Heart left ventricle (tissue), 13 donors: Measurements from ENCODE around the gene THAP2.

Experiments
- POLR2A ChIP-seq, 2 donors: fragments of 450-650 bp; IDR thresholded peaks; one replicate each; pipeline ENCODE4 v1.6.1; 2017; ENCODE audit warnings: antibody characterized with exemption in 2 of 2, mild to moderate bottlenecking in 2 of 2, moderate library complexity in 2 of 2
- TF ChIP-seq, protein P1 (sequence below), 12 donors: fragments of 200-600 bp; sonication (generic) in 4 of 12; IDR thresholded peaks; one replicate each; pipeline versions ENCODE4 v1.5.0 to v1.8.0; 2018 to 2022; ENCODE audit warnings: antibody characterized with exemption in 12 of 12, mild to moderate bottlenecking in 5 of 12
- donor health status: ischemic (EF 13 %, LVEDD 7.1; RV severe dilation, severe dysfunction).
- donor health status: DM: no; HTN: yes; CAD: no.
- donor health status: DM: no; HTN: no; CAD: no.
- donor health status: ischemic (EF 25% LVEDD 6.9; RV normal size, moderate dysfunction).
- donor health status: ischemic (EF 25% LVEDD 5.7; RV mildly dilated, moderate dysfunction).
- donor health status: ischemic (EF 35%, LVEDD 5.7; RV mildly dilated, moderate dysfunction).
- donor health status: nonischemic (EF 11% LVEDD 7.7; RV severe dilation, severe dysfunction).
- donor health status: DM: yes; HTN: yes; CAD: no.
- donor health status: PGD.
- donor health status: ischemic (EF 29% LVEDD 5.4; RV normal size, mild dysfunction).
- donor health status: nonischemic (EF 23%, LVEDD 6.1; RV moderate dilation, normal function).

DNA sequence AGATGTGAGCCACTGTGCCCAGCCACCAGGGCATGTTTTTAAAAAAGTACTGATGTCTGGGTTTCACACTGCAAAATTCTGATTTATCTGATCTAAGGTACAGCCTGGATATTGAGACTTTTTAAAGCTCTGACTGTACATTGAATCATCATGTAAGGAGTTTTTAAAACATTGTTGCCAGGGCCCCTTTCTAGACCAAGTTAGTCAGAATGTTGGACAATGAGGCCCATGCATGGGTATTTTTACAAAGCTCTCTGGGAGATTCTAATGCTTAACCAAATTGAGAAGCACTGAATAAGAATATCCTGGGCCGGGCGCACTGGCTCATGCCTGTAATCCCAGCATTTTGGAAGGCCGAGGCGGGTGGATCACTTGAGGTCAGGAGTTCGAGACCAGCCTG lies 38.5 kb downstream of the THAP2 start:
- TF ChIP-seq, protein P1, sequence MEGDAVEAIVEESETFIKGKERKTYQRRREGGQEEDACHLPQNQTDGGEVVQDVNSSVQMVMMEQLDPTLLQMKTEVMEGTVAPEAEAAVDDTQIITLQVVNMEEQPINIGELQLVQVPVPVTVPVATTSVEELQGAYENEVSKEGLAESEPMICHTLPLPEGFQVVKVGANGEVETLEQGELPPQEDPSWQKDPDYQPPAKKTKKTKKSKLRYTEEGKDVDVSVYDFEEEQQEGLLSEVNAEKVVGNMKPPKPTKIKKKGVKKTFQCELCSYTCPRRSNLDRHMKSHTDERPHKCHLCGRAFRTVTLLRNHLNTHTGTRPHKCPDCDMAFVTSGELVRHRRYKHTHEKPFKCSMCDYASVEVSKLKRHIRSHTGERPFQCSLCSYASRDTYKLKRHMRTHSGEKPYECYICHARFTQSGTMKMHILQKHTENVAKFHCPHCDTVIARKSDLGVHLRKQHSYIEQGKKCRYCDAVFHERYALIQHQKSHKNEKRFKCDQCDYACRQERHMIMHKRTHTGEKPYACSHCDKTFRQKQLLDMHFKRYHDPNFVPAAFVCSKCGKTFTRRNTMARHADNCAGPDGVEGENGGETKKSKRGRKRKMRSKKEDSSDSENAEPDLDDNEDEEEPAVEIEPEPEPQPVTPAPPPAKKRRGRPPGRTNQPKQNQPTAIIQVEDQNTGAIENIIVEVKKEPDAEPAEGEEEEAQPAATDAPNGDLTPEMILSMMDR (IDR thresholded peaks at IDR 0.05): no peak
- TF ChIP-seq POLR2A (IDR thresholded peaks at IDR 0.05): no peak
